ENCODE results near the gene ALDH9A1. TPM values are rescaled to one million over a fixed set of nuclear protein-coding genes. Genes with fewer than 3 reads are reported as not detected.
"Not testable (repeated sequence)": the region's sequence is repeated elsewhere in the genome, so short reads cannot be mapped to it uniquely, and the experiment has no call there.

The ALDH9A1 gene
- total RNA-seq (10 to 100 TPM; 59.4 to 98.5 (median 86.9) TPM), polyA plus RNA-seq (10 to 100 TPM; 39.5 to 53.5 (median 42.8) TPM)

DNA sequence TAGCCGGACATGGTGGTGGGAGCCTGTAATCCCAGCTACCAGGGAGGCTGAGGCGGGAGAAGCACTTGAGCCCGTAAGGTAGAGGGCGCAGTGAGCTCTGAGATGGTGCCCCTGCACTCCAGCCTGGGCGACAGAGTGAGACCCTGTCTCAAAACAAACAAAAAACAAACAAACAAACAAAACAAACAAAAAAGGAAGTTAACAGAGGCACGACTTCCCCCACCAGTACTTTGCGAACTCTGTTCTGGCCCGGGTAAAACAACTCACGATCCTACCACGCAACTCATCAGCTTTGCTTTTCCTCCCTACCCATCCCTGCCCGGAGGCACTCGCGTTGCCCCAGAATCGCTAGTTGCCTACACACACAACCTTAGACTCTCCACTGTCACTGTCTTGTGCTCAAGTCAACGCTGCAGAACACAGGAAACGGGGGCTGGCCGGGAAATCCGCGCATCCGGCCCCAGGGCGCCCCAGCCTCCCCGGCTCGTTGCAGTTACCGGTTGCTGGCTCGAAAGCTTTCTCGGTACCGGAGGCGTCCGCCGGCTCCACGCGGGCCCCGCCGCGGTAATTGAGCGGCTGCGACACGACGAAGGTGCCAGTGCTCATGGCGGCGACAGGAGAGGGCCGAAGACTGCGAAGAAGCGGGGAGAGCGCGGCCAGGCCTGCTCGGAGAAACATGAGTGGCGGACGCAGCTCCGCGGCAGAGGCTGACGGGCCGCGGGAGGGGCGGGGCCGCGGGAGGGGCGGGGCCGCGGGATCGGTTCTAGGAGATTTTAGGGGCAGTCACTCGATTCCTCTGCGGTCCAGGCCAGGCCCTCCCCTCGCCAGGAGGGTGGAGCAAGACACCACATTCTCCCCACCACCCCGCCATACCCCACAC lies at the start of gene ALDH9A1:
ALDH9A1 (minus strand) TSS at position 682 of the 880 bp plus-strand sequence; CDS start at position 678, 4 bp downstream.
- Histone ChIP-seq H3K9me3 (no peaks in the 10 kb centered on the region), H3K36me3 (peaks cover 0 to 5% (median 0%) of the 10 kb centered on the region in 4 donors), H3K4me1 (peaks cover 0 to 32% (median 23%) of the 10 kb centered on the region in 4 donors), H3K27ac (peak within 1 kb of the TSS; percentile 91 to 97 (median 94)), H3K4me3 (peak within 1 kb of the TSS; percentile 66 to 79 (median 70)), H3K27me3 (no peaks in the 10 kb centered on the region)
- intact Hi-C loops (cut with DNase I) = loop anchor here (1.0 to 5.0 kb wide), 6 partner anchors 67 to 1279 kb away; partner anchors contain the start of genes ILDR2, MGST3, TMCO1 and UCK2
- peak; percentile 95 for DNase-seq
- TF ChIP-seq POLR2AphosphoS5 (IDR thresholded peaks at IDR 0.05) = peak; percentile 93 to 98 (median 94)
- no peak for TF ChIP-seq EP300 (IDR thresholded peaks at IDR 0.05)
- peak; percentile 64 to 78 for TF ChIP-seq POLR2A (IDR thresholded peaks at IDR 0.05)
- TF ChIP-seq, protein P1, sequence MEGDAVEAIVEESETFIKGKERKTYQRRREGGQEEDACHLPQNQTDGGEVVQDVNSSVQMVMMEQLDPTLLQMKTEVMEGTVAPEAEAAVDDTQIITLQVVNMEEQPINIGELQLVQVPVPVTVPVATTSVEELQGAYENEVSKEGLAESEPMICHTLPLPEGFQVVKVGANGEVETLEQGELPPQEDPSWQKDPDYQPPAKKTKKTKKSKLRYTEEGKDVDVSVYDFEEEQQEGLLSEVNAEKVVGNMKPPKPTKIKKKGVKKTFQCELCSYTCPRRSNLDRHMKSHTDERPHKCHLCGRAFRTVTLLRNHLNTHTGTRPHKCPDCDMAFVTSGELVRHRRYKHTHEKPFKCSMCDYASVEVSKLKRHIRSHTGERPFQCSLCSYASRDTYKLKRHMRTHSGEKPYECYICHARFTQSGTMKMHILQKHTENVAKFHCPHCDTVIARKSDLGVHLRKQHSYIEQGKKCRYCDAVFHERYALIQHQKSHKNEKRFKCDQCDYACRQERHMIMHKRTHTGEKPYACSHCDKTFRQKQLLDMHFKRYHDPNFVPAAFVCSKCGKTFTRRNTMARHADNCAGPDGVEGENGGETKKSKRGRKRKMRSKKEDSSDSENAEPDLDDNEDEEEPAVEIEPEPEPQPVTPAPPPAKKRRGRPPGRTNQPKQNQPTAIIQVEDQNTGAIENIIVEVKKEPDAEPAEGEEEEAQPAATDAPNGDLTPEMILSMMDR (IDR thresholded peaks at IDR 0.05) = peak in 3 of 4 experiments; percentile 12 to 46 (median 36)
- WGBS, 2 donors = 0% methylated on average over 65 of the region's 65 CpGs

DNA sequence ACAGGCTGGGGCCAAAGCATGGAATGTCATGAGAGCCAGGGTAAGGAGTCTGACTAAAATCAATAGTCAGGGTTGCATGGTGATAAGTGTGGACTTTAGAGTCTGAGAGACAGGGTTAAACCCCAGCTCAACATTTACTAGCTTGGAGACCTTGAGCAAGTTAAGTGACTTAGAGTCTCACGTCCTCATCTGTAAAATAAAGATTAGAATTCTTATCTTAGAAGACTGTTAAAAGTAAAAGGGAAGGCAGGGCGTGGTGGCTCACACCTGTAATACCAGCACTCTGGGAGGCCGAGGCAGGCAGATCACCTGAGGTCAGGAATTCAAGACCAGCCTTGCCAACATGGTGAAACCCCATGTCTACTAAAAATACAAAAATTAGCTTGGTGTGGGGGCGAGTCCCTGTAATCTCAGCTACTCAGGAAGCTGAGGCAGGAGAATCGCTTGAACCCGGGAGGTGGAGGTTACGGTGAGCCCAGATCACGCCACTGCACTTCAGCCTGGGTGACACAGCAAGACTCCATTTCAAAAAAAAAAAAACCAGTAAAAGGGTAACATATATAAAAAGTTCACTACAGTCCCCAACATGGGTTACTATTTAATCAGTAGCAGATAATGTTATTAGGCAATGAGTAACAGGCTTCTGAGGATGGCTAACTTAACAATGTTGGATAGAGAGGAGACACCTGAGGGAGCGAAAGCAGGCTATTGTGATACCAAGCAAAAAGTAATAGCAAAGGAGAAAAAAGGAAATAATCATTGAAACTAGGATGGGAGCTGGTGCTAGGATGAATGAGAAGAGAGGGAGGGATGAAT lies 49.5 kb upstream of the ALDH9A1 start:
- H3K36me3 ChIP-seq = peaks cover 0 to 68% (median 12%) of the 10 kb centered on the region in 4 donors

DNA sequence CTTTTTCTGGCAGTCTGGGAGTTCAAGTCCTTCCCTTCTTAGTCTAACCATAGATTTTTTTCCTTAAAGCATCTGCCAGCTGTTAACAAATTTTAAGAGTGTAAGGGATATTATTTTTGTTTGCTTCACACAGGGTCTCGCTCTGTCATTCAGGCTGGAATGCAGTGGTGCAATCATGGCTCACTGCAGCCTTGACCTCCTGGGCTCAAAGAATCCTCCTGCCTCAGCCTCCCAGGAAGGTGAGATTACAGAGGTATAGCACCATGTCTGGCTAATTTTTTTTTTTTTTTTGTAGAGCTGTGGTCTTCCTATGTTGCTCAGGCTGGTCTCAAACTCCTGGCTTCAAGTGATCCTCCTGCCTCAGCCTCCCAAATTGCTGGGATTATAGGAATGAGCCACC lies 46.6 kb upstream of the ALDH9A1 start:
- H3K4me1 ChIP-seq; H3K27ac ChIP-seq; intact Hi-C loops (cut with DNase I); H3K9me3 ChIP-seq; H3K4me3 ChIP-seq; H3K27me3 ChIP-seq; DNase-seq: not testable (repeated sequence)
- WGBS, 2 donors = 98 to 100% methylated on average over 1 of the region's 1 CpG
- peaks cover 0 to 68% (median 37%) of the 10 kb centered on the region in 4 donors for H3K36me3 ChIP-seq

More for the DNA sequence above, 49.5 kb upstream of the ALDH9A1 start:
- Histone ChIP-seq H3K9me3 (no peaks in the 10 kb centered on the region), H3K4me1 (no peaks in the 10 kb centered on the region), H3K4me3 (no peak overlapping the region), H3K27me3 (no peaks in the 10 kb centered on the region), H3K27ac (no peak overlapping the region)
- 72 to 88% methylated on average over 9 of the region's 9 CpGs for WGBS, 2 donors
- TF ChIP-seq POLR2A (IDR thresholded peaks at IDR 0.05) = no peak
- no peak for TF ChIP-seq EP300 (IDR thresholded peaks at IDR 0.05)
- no peak for TF ChIP-seq POLR2AphosphoS5 (IDR thresholded peaks at IDR 0.05)
- TF ChIP-seq, protein P1 (IDR thresholded peaks at IDR 0.05) = no peak
- intact Hi-C loops (cut with DNase I) = no loop called here
- no peak for DNase-seq

DNA sequence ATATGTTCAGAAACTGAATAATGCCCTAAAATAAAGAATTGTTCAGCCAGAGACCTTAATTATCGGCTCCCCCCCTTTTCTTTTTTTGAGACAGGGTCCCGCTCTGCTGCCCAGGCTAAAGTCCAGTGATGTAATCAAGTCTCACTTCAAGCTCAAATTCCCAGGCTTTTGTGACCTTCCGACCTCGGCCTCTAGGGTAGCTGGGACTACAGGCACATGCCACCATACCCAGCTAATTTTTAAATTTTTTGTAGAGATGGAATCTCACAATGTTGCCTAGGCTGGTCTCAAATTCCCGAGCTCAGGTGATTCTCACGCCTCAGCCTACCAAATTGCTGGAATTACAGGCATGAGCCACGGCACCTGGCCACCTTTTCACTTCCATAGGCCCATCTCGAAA lies 43.8 kb upstream of the ALDH9A1 start:
- DNase-seq = no peak
- intact Hi-C loops (cut with DNase I) = no loop called here
- H3K27ac ChIP-seq = no peak overlapping the region
- H3K9me3 ChIP-seq = no peaks in the 10 kb centered on the region
- peaks cover 0 to 65% (median 34%) of the 10 kb centered on the region in 4 donors for H3K36me3 ChIP-seq
- TF ChIP-seq EP300 (IDR thresholded peaks at IDR 0.05) = no peak
- no peak for TF ChIP-seq POLR2A (IDR thresholded peaks at IDR 0.05)
- TF ChIP-seq, protein P1 (IDR thresholded peaks at IDR 0.05) = no peak
- TF ChIP-seq POLR2AphosphoS5 (IDR thresholded peaks at IDR 0.05) = no peak
- H3K4me3 ChIP-seq = no peak overlapping the region
- H3K4me1 ChIP-seq = peaks cover 0 to 5% (median 0%) of the 10 kb centered on the region in 4 donors
- 90 to 97% methylated on average over 8 of the region's 8 CpGs for WGBS, 2 donors
- no peaks in the 10 kb centered on the region for H3K27me3 ChIP-seq
